PFSK-1 (cell line): ENCODE results near the gene TMEM61.

Source experiments
- FOXP2 ChIP-seq: optimal IDR thresholded peaks from 2 replicates; pipeline ENCODE3; 2011; ENCODE audit warnings: borderline replicate concordance, control low read depth, inconsistent platforms; ENCODE audit not compliant: insufficient read depth; ENCODE audit errors: extremely low read length, extremely low read depth
- POLR2AphosphoS5 ChIP-seq: IDR thresholded peaks from 2 replicates; pipeline ENCODE4 v1.6.1; 2012; ENCODE audit warnings: low read depth, mild to moderate bottlenecking, control low read depth, low read length, moderate library complexity
- REST ChIP-seq, 2 experiments: IDR thresholded peaks; 2 replicates each; pipeline versions ENCODE4 v1.6.1 to v1.8.0; 2011 to 2012; ENCODE audit warnings: low read depth in 2 of 2, low read length in 2 of 2, control low read depth in 1 of 2, inconsistent platforms in 1 of 2, mild to moderate bottlenecking in 1 of 2, moderate library complexity in 1 of 2; ENCODE audit not compliant: insufficient read depth in 1 of 2
- SIN3A ChIP-seq: IDR thresholded peaks from 2 replicates; pipeline ENCODE4 v1.6.1; 2012; ENCODE audit warnings: mild to moderate bottlenecking, low read length, moderate library complexity, borderline replicate concordance; ENCODE audit not compliant: insufficient read depth
- TAF1 ChIP-seq: IDR thresholded peaks from 2 replicates; pipeline ENCODE4 v1.6.1; 2012; ENCODE audit warnings: low read length, control low read depth, borderline replicate concordance; ENCODE audit not compliant: insufficient read depth

The TMEM61 gene

GRCh38 chr1:54995013-54995760 is 14.8 kb downstream of the TMEM61 start:
- TF ChIP-seq FOXP2: no peak
- TF ChIP-seq TAF1: no peak
- TF ChIP-seq POLR2AphosphoS5: no peak
- TF ChIP-seq REST (IDR thresholded peaks at IDR 0.05; ENCODE audit: insufficient read depth in 1 of 2, low read depth in 2 of 2, low read length in 2 of 2): no peak
- TF ChIP-seq SIN3A: no peak

GRCh38 chr1:54995835-54996234 is 15.4 kb downstream of the TMEM61 start:
- TF ChIP-seq REST (IDR thresholded peaks at IDR 0.05; ENCODE audit: insufficient read depth in 1 of 2, low read depth in 2 of 2, low read length in 2 of 2) (no peak), FOXP2 (no peak), TAF1 (no peak), POLR2AphosphoS5 (no peak), SIN3A (no peak)

GRCh38 chr1:54996359-54996868 is 16.0 kb downstream of the TMEM61 start:
- TF ChIP-seq REST (IDR thresholded peaks at IDR 0.05; ENCODE audit: insufficient read depth in 1 of 2, low read depth in 2 of 2, low read length in 2 of 2) (no peak), SIN3A (no peak), POLR2AphosphoS5 (no peak), FOXP2 (no peak), TAF1 (no peak)

GRCh38 chr1:54996869-54997710 is 16.7 kb downstream of the TMEM61 start:
- TF ChIP-seq REST (IDR thresholded peaks at IDR 0.05; ENCODE audit: insufficient read depth in 1 of 2, low read depth in 2 of 2, low read length in 2 of 2): no peak
- no peak for TF ChIP-seq TAF1
- TF ChIP-seq POLR2AphosphoS5: no peak
- no peak for TF ChIP-seq SIN3A
- no peak for TF ChIP-seq FOXP2

GRCh38 chr1:54997711-54997986 is 17.2 kb downstream of the TMEM61 start:
- no peak for TF ChIP-seq POLR2AphosphoS5
- no peak for TF ChIP-seq REST (IDR thresholded peaks at IDR 0.05; ENCODE audit: insufficient read depth in 1 of 2, low read depth in 2 of 2, low read length in 2 of 2)
- TF ChIP-seq SIN3A: no peak
- no peak for TF ChIP-seq FOXP2
- TF ChIP-seq TAF1: no peak
